ENCODE measurements around the gene ZNF132.
A peak's percentile ranks its signal among the peaks of the same experiment; 100 is the strongest.
"Not testable (repeated sequence)": the region's sequence is repeated elsewhere in the genome, so short reads cannot be mapped to it uniquely, and the experiment has no call there.

Gene ZNF132

GRCh38 chr19:58439576-58440554 is at the start of gene ZNF132:
Gene ZNF132 (minus strand): TSS chr19:58440153. CDS start chr19:58439821, 332 bp downstream.
- H3K27me3 ChIP-seq (ENCODE audit: control insufficient read depth, insufficient read depth, low read length): no peaks in the 10 kb centered on the region
- H3K9ac ChIP-seq (ENCODE audit: low read length): peak within 1 kb of the TSS; percentile 27
- H3K4me3 ChIP-seq (ENCODE audit: low read length): peak within 1 kb of the TSS; percentile 82
- H3K4me1 ChIP-seq (ENCODE audit: control insufficient read depth, insufficient read depth, low read length): peaks cover 5% of the 10 kb centered on the region
- peak within 1 kb of the TSS; percentile 76 for H3K27ac ChIP-seq (ENCODE audit: low read depth, low read length)
- peaks cover 23% of the 10 kb centered on the region for H3K36me3 ChIP-seq (ENCODE audit: control insufficient read depth, insufficient read depth, low read length)

DNA sequence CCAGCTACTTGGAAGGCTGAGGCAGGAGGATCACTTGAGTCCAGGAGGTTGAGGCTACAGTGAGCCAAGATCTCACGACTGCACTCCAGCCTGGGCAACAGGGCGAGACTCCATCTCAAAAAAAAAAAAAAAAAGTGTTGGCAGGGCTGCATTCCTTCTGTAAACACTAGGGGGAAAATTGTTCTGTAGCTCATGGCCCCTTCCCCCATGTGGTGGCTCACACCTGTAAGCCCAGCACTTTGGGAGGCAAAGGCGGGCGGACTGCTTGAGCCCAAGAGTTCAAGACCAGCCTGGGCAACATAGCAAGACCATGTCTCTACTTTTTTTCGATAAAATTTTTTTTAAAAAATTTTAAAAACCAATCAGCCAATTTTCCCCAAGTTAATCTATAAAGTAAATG is 44.4 kb upstream of the ZNF132 start:
- H3K36me3 ChIP-seq (ENCODE audit: control insufficient read depth, insufficient read depth, low read length); H3K4me3 ChIP-seq (ENCODE audit: low read length); H3K27me3 ChIP-seq (ENCODE audit: control insufficient read depth, insufficient read depth, low read length); H3K4me1 ChIP-seq (ENCODE audit: control insufficient read depth, insufficient read depth, low read length); H3K27ac ChIP-seq (ENCODE audit: low read depth, low read length); H3K9ac ChIP-seq (ENCODE audit: low read length): not testable (repeated sequence)

- Histone ChIP-seq H3K27ac (ENCODE audit: low read depth, low read length) (no peak overlapping the region), H3K9ac (ENCODE audit: low read length) (no peak overlapping the region), H3K36me3 (ENCODE audit: control insufficient read depth, insufficient read depth, low read length) (no peaks in the 10 kb centered on the region), H3K4me3 (ENCODE audit: low read length) (no peak overlapping the region), H3K27me3 (ENCODE audit: control insufficient read depth, insufficient read depth, low read length) (no peaks in the 10 kb centered on the region), H3K4me1 (ENCODE audit: control insufficient read depth, insufficient read depth, low read length) (no peaks in the 10 kb centered on the region)
Observed at GRCh38 chr19:58483776-58484175, 43.8 kb upstream of the ZNF132 start.

GRCh38 chr19:58482372-58482771 is 42.4 kb upstream of the ZNF132 start:
- no peaks in the 10 kb centered on the region for H3K36me3 ChIP-seq (ENCODE audit: control insufficient read depth, insufficient read depth, low read length)
- no peak overlapping the region for H3K9ac ChIP-seq (ENCODE audit: low read length)
- H3K27ac ChIP-seq (ENCODE audit: low read depth, low read length): no peak overlapping the region
- H3K4me1 ChIP-seq (ENCODE audit: control insufficient read depth, insufficient read depth, low read length): no peaks in the 10 kb centered on the region
- H3K27me3 ChIP-seq (ENCODE audit: control insufficient read depth, insufficient read depth, low read length): no peaks in the 10 kb centered on the region
- H3K4me3 ChIP-seq (ENCODE audit: low read length): no peak overlapping the region

DNA sequence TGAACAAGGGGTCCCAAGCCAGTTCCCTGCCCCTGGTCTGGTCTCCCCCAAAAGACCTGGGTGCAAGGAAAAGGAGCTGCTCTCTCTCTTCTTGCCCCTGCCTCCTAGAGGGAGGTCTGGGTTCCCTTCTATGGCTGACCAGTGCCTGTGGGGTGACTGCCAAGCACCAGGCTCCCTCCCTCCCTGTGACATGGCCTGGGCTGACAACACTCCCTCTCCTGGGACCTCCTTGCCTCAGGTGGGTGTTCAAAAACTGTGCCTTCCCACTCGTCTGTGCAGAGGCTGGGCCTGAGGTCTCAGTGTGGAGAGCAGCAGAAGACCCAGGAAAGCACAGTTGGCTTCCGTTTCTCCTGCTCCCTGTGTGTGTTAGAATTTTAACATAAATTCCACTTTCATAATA is 40.9 kb upstream of the ZNF132 start:
- Histone ChIP-seq H3K4me3 (ENCODE audit: low read length) (no peak overlapping the region), H3K9ac (ENCODE audit: low read length) (no peak overlapping the region), H3K4me1 (ENCODE audit: control insufficient read depth, insufficient read depth, low read length) (peaks cover 4% of the 10 kb centered on the region), H3K27ac (ENCODE audit: low read depth, low read length) (no peak overlapping the region), H3K27me3 (ENCODE audit: control insufficient read depth, insufficient read depth, low read length) (no peaks in the 10 kb centered on the region), H3K36me3 (ENCODE audit: control insufficient read depth, insufficient read depth, low read length) (no peaks in the 10 kb centered on the region)

- no peaks in the 10 kb centered on the region for H3K27me3 ChIP-seq (ENCODE audit: control insufficient read depth, insufficient read depth, low read length)
- peaks cover 4% of the 10 kb centered on the region for H3K4me1 ChIP-seq (ENCODE audit: control insufficient read depth, insufficient read depth, low read length)
- H3K27ac ChIP-seq (ENCODE audit: low read depth, low read length): no peak overlapping the region
- no peaks in the 10 kb centered on the region for H3K36me3 ChIP-seq (ENCODE audit: control insufficient read depth, insufficient read depth, low read length)
- H3K4me3 ChIP-seq (ENCODE audit: low read length): no peak overlapping the region
- H3K9ac ChIP-seq (ENCODE audit: low read length): no peak overlapping the region
Observed at GRCh38 chr19:58480481-58480830, 40.5 kb upstream of the ZNF132 start.

GRCh38 chr19:58479736-58480480 is 40.0 kb upstream of the ZNF132 start:
- peaks cover 4% of the 10 kb centered on the region for H3K4me1 ChIP-seq (ENCODE audit: control insufficient read depth, insufficient read depth, low read length)
- no peak overlapping the region for H3K9ac ChIP-seq (ENCODE audit: low read length)
- no peaks in the 10 kb centered on the region for H3K36me3 ChIP-seq (ENCODE audit: control insufficient read depth, insufficient read depth, low read length)
- H3K27ac ChIP-seq (ENCODE audit: low read depth, low read length): no peak overlapping the region
- H3K27me3 ChIP-seq (ENCODE audit: control insufficient read depth, insufficient read depth, low read length): no peaks in the 10 kb centered on the region
- no peak overlapping the region for H3K4me3 ChIP-seq (ENCODE audit: low read length)

GRCh38 chr19:58479303-58479702 is 39.4 kb upstream of the ZNF132 start:
- Histone ChIP-seq H3K36me3 (ENCODE audit: control insufficient read depth, insufficient read depth, low read length) (no peaks in the 10 kb centered on the region), H3K27me3 (ENCODE audit: control insufficient read depth, insufficient read depth, low read length) (no peaks in the 10 kb centered on the region), H3K9ac (ENCODE audit: low read length) (no peak overlapping the region), H3K4me1 (ENCODE audit: control insufficient read depth, insufficient read depth, low read length) (peaks cover 4% of the 10 kb centered on the region), H3K27ac (ENCODE audit: low read depth, low read length) (no peak overlapping the region), H3K4me3 (ENCODE audit: low read length) (no peak overlapping the region)

GRCh38 chr19:58477871-58478270 is 37.9 kb upstream of the ZNF132 start:
- H3K4me3 ChIP-seq (ENCODE audit: low read length): no peak overlapping the region
- H3K4me1 ChIP-seq (ENCODE audit: control insufficient read depth, insufficient read depth, low read length): peaks cover 4% of the 10 kb centered on the region
- H3K27me3 ChIP-seq (ENCODE audit: control insufficient read depth, insufficient read depth, low read length): no peaks in the 10 kb centered on the region
- no peak overlapping the region for H3K9ac ChIP-seq (ENCODE audit: low read length)
- peaks cover 4% of the 10 kb centered on the region for H3K36me3 ChIP-seq (ENCODE audit: control insufficient read depth, insufficient read depth, low read length)
- H3K27ac ChIP-seq (ENCODE audit: low read depth, low read length): no peak overlapping the region

GRCh38 chr19:58477130-58477529 is 37.2 kb upstream of the ZNF132 start:
- Histone ChIP-seq H3K27me3 (ENCODE audit: control insufficient read depth, insufficient read depth, low read length) (no peaks in the 10 kb centered on the region), H3K4me3 (ENCODE audit: low read length) (peak overlapping the region; percentile 88), H3K9ac (ENCODE audit: low read length) (no peak overlapping the region), H3K36me3 (ENCODE audit: control insufficient read depth, insufficient read depth, low read length) (peaks cover 12% of the 10 kb centered on the region), H3K4me1 (ENCODE audit: control insufficient read depth, insufficient read depth, low read length) (peaks cover 4% of the 10 kb centered on the region), H3K27ac (ENCODE audit: low read depth, low read length) (peak overlapping the region; percentile 13)

DNA sequence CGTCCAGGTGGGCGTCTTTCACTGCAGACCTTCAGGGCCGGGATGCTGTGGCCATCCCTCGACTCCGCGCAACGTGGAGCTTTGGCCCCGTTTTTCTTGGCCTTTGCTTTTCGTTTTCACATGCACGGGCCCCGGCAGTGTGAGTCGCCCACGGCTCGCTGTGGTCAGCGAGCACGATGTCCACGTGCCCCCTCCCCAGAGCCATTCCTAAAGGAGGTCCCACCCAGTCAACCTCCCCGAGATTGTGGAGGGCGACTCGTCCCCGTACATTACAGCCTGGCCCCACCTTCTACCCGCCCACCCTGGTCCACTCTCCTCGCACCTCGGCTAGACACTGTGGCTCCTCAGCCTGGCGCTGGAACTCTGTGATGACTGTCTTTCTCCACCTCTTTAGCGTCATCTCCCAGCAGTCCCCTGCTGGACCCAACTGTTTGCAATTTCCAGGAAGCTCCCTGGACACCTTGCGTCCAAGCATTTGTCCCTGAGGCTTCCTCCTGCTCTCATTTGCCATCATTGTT is 36.6 kb upstream of the ZNF132 start:
- Histone ChIP-seq H3K4me3 (ENCODE audit: low read length) (peak overlapping the region; percentile 88), H3K4me1 (ENCODE audit: control insufficient read depth, insufficient read depth, low read length) (peaks cover 4% of the 10 kb centered on the region), H3K27me3 (ENCODE audit: control insufficient read depth, insufficient read depth, low read length) (no peaks in the 10 kb centered on the region), H3K9ac (ENCODE audit: low read length) (peak overlapping the region; percentile 59), H3K27ac (ENCODE audit: low read depth, low read length) (peak overlapping the region; percentile 91), H3K36me3 (ENCODE audit: control insufficient read depth, insufficient read depth, low read length) (peaks cover 13% of the 10 kb centered on the region)

DNA sequence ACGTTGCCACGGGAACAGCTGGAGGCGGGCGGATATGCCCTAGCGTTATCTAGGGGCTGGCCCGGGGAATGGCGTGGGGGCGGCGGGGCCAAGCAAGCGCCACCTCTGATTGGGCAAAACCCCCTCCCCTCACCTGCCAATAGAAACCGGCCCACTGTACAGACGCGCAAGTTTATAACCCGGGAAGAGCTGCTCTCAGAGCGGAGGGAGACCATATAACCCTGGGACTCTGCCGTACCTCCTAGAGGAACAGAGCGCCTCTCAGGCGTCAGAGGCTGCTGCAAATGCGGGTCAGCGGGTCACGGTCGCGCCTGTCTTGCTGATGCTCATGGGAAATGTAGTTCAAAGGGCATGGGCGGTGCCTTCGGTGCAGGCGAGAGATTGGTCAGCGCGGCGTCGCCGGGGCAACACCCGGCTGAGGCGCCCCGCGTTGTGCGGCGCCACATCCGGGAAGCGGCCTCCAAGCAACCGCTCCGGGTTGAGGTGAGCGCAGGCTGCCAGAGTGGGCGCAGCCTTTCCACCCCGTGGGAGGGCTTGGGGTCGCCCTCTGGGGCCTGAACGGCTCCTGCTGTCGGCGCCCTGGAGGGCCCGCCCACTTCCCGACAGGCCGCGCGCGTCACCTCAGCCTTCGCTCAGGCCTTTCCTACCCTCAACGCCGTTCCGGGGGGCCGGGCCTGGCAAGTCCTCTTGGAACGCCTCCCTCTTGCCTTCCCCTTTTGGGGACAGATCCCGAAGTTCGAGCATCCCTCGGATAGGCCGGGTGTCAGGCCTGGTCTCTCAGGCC is 36.0 kb upstream of the ZNF132 start, which contains the start of gene ZNF446:
Gene ZNF446 (plus strand): TSS at position 639 of the 784 bp plus-strand sequence. CDS start 867 bp downstream, outside the sequence.
- peaks cover 13% of the 10 kb centered on the region for H3K36me3 ChIP-seq (ENCODE audit: control insufficient read depth, insufficient read depth, low read length)

More for the DNA sequence above, 36.0 kb upstream of the ZNF132 start, which contains the start of gene ZNF446:
- Histone ChIP-seq H3K9ac (ENCODE audit: low read length) (peak within 1 kb of the TSS; percentile 59), H3K27ac (ENCODE audit: low read depth, low read length) (peak within 1 kb of the TSS; percentile 91), H3K4me1 (ENCODE audit: control insufficient read depth, insufficient read depth, low read length) (peaks cover 4% of the 10 kb centered on the region), H3K4me3 (ENCODE audit: low read length) (peak within 1 kb of the TSS; percentile 88), H3K27me3 (ENCODE audit: control insufficient read depth, insufficient read depth, low read length) (no peaks in the 10 kb centered on the region)
